HG02981 (cell line): ENCODE measurements around the gene SDF4.

Source experiments
- ATAC-seq: cut with Tn5 transposase; IDR thresholded peaks from one replicate; pipeline ENCODE4 v1.9.1; 2021; ENCODE audit warnings: mild to moderate bottlenecking, moderate library complexity; ENCODE audit not compliant: unreplicated experiment

The SDF4 gene

GRCh38 chr1:1168451-1169411 is 63.1 kb downstream of the SDF4 start:
- ATAC-seq = no peak

DNA sequence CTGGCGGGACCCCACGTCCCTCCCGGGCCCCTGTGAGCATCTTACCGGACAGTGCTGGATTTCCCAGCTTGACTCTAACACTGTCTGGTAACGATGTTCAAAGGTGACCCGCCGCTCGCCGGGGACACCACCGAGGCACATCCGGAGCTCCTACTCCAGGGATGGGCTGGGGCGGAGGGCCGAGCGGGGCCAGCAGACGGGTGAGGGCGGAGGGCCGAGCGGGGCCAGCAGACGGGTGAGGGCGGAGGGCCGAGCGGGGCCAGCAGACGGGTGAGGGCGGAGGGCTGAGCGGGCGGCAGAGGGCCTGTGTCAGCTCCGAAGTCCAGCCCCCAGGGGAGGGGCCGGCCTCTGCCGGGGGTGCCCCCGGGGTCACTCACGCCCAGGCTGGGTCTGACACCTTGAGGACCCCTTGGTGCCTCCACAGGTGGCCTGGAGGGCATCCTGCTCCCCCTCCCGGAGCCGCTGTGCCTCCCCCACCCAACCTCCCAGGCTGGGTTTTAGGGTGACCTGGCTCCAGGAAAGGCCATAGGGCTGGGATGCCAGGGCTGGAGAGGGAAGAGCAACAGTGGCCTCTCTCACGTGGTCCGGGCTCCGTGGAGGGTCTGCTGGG is 63.9 kb downstream of the SDF4 start:
- ATAC-seq = no peak

DNA sequence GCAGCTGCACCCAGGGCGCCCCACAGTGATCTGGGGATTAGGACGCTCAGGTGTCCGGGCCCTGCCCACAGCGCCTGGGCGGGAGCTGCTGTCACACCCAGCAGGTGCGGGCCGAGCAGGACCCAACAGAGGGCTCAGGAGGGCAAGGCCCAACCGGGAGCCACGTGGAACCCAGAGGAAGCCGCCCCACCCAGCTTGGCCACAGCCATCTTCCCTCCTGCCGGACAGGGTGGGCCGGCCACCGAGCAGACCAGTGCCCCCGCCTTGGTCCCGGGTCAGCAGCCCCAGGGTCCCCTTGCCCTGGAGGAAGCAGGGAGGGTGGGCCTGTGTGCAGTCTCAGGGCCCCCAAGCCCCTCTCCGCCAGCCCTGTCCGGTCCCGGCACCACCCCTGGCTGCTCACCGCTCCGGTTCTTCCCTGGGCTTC is 64.4 kb downstream of the SDF4 start:
- ATAC-seq = no peak
